IPS DF 4.7 (cell line): ENCODE data around the gene SCN5A.

Experiments
- DNase-seq: peaks from one replicate; pipeline ENCODE4 v3.0.0-alpha.2; 2013; ENCODE audit warnings: low spot score; ENCODE audit errors: extremely low read depth

The SCN5A gene

DNA sequence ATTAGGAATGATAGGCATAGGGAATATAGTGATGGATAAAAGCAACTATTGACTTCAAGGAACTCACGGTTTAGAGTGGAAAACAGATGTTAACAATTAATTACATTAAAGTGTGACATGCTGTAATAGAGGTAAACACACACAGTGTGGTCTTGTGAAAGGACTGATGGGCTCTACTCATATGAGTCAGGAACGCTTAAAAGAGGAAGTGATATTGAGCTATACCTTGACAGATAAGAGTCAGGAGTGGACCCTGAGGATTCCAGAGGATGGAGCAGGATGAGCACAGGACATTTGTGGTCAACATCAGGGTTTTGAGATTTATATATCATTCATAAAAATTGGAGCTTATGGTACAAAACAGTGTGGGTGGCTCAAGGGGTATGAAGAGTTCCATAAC, 142.4 kb downstream of the SCN5A start:
- no peak for DNase-seq

- DNase-seq = no peak
These were observed 148.6 kb downstream of the SCN5A start for GRCh38 chr3:38500688-38501417.
